KMS-11 (cell line): ENCODE measurements around the gene PNKD.
A peak's percentile ranks its signal among the peaks of the same experiment; 100 is the strongest.

Experiments used
- H2AFZ ChIP-seq: fragments of 200-600 bp; sonication (generic); 2 replicates; pipeline ENCODE4 v1.6.1; 2016; ENCODE audit warnings: antibody characterized with exemption, mixed run types, low read depth
- H3K27ac ChIP-seq: fragments of 200-600 bp; sonication (generic); 2 replicates; pipeline ENCODE4 v1.6.1; 2016; ENCODE audit warnings: mild to moderate bottlenecking, mixed run types
- H3K27me3 ChIP-seq: fragments of 200-600 bp; sonication (generic); 2 replicates; pipeline ENCODE4 v1.6.1; 2017; ENCODE audit warnings: mild to moderate bottlenecking, low read depth, mixed run types, moderate library complexity; ENCODE audit not compliant: insufficient read depth
- H3K36me3 ChIP-seq: fragments of 200-600 bp; sonication (generic); 2 replicates; pipeline ENCODE4 v1.6.1; 2017; ENCODE audit warnings: mild to moderate bottlenecking, mixed run types; ENCODE audit not compliant: insufficient read depth
- H3K4me1 ChIP-seq: fragments of 200-600 bp; sonication (generic); 2 replicates; pipeline ENCODE4 v1.6.1; 2016; ENCODE audit warnings: mild to moderate bottlenecking, low read depth, mixed run types; ENCODE audit not compliant: poor library complexity, severe bottlenecking
- H3K4me2 ChIP-seq: fragments of 200-600 bp; sonication (generic); 2 replicates; pipeline ENCODE4 v1.7.0; 2016; ENCODE audit warnings: mild to moderate bottlenecking, mixed run types
- H3K4me3 ChIP-seq: fragments of 200-600 bp; sonication (generic); IDR thresholded peaks from 2 replicates; pipeline ENCODE4 v1.6.1; 2017; ENCODE audit warnings: low read depth, low read length, mixed read lengths; ENCODE audit not compliant: insufficient read depth
- H3K79me2 ChIP-seq: fragments of 200-600 bp; sonication (generic); 2 replicates; pipeline ENCODE4 v1.6.1; 2016; ENCODE audit warnings: low read depth, mixed run types; ENCODE audit not compliant: insufficient read depth
- H3K9ac ChIP-seq: fragments of 200-600 bp; sonication (generic); 2 replicates; pipeline ENCODE4 v1.6.1; 2016; ENCODE audit warnings: mild to moderate bottlenecking, mixed run types
- H4K20me1 ChIP-seq: fragments of 200-600 bp; sonication (generic); 2 replicates; pipeline ENCODE4 v1.6.1; 2016; ENCODE audit warnings: mild to moderate bottlenecking, mixed run types; ENCODE audit not compliant: insufficient read depth
- TF ChIP-seq, protein P1 (sequence below): fragments of 200-600 bp; sonication (generic); conservative IDR thresholded peaks from 2 replicates; pipeline ENCODE4 v1.6.1; 2017; ENCODE audit warnings: low read depth, mild to moderate bottlenecking, antibody characterized with exemption, low read length, moderate library complexity, mixed read lengths

PNKD gene

DNA sequence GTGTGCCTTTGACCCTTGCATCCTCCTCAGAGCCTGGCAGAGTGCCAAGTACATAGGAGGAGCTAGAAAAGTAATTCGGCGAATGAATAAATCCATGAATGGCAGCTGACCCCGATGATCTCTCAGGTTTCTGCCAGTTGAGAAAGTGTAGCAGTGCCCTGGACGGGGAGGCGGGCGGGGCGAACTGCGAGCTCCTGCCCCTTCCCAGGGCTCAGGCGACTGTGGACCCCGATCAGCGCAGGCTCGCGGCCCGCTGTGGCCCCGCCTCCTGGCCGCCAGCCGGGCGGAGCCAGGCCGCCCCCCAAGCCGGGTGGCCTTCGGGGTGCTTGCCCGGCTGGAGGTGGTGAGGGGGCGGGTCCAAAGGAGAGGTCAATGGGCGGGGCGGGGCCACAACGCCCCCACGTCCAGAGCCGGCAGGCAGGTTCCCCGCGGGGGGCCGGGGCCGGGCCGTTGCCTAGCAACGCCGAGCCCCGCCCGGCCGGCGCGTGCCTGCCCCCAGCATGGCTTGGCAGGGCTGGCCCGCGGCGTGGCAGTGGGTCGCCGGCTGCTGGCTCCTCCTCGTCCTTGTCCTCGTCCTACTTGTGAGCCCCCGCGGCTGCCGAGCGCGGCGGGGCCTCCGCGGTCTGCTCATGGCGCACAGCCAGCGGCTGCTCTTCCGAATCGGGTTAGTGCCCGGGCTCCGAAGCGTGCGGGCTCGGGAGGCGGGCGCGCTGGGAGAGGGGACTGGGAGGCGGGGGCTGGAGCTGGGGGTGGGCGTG lies 52.6 kb downstream of the PNKD start:
- Histone ChIP-seq H3K36me3 (no peaks in the 10 kb centered on the region), H3K27ac (no peak overlapping the region), H3K4me3 (peak overlapping the region; percentile 58), H3K79me2 (no peaks in the 10 kb centered on the region), H3K4me2 (peak overlapping the region; percentile 86; the same call in 1 of the 2 replicates), H4K20me1 (no peaks in the 10 kb centered on the region), H2AFZ (peak overlapping the region; percentile 71), H3K27me3 (no peaks in the 10 kb centered on the region), H3K9ac (peak overlapping the region; percentile 25; the same call in 1 of the 2 replicates), H3K4me1 (peaks cover 13% of the 10 kb centered on the region)
- TF ChIP-seq, protein P1, sequence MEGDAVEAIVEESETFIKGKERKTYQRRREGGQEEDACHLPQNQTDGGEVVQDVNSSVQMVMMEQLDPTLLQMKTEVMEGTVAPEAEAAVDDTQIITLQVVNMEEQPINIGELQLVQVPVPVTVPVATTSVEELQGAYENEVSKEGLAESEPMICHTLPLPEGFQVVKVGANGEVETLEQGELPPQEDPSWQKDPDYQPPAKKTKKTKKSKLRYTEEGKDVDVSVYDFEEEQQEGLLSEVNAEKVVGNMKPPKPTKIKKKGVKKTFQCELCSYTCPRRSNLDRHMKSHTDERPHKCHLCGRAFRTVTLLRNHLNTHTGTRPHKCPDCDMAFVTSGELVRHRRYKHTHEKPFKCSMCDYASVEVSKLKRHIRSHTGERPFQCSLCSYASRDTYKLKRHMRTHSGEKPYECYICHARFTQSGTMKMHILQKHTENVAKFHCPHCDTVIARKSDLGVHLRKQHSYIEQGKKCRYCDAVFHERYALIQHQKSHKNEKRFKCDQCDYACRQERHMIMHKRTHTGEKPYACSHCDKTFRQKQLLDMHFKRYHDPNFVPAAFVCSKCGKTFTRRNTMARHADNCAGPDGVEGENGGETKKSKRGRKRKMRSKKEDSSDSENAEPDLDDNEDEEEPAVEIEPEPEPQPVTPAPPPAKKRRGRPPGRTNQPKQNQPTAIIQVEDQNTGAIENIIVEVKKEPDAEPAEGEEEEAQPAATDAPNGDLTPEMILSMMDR: no peak

- no peaks in the 10 kb centered on the region for H3K36me3 ChIP-seq
- no peaks in the 10 kb centered on the region for H3K79me2 ChIP-seq
- H3K4me1 ChIP-seq: peaks cover 13% of the 10 kb centered on the region
- H3K9ac ChIP-seq: peak overlapping the region; percentile 25; the same call in 1 of the 2 replicates
- H3K4me3 ChIP-seq: peak overlapping the region; percentile 58
- H4K20me1 ChIP-seq: no peaks in the 10 kb centered on the region
- peak overlapping the region; percentile 71; the same call in 1 of the 2 replicates for H2AFZ ChIP-seq
- no peak overlapping the region for H3K27ac ChIP-seq
- peak overlapping the region; percentile 86 for H3K4me2 ChIP-seq
- TF ChIP-seq, protein P1: no peak
- H3K27me3 ChIP-seq: no peaks in the 10 kb centered on the region
Observed at GRCh38 chr2:218323526-218324472, 53.5 kb downstream of the PNKD start.

DNA sequence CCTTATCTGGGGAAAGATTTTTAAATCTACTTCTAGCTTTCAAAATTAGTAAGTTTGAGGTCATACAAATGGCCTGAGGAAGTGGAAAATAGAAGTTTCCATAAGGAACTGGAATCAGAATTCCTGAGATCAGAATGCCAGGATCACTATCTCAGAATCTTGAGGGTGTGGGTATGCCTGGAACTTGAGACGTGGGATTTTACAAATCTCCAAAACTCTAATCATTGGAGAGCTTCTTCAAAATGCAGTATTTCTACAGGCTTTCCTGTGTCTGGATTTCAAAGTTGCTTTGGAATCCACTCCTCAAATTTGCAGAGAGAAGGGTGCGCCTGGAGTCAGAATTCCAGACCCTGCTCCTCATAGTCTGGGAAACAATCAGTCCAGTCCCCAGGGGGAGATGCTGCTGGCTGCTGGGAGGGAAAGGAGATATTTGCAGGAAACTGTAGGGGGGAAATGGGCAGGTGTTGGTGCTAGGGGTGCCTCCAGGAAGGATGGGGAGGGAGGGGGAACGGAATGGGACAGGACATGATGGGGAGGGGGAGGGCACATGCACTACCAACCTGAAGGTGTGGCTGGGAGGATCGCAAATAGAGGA lies 55.3 kb downstream of the PNKD start:
- Histone ChIP-seq H4K20me1 (no peaks in the 10 kb centered on the region), H3K27me3 (no peaks in the 10 kb centered on the region), H3K9ac (no peak overlapping the region), H3K4me2 (no peak overlapping the region), H3K36me3 (no peaks in the 10 kb centered on the region), H3K4me1 (peaks cover 24% of the 10 kb centered on the region), H3K79me2 (no peaks in the 10 kb centered on the region), H3K4me3 (no peak overlapping the region), H3K27ac (no peak overlapping the region), H2AFZ (no peak overlapping the region)
- TF ChIP-seq, protein P1: no peak

- no peaks in the 10 kb centered on the region for H3K79me2 ChIP-seq
- H3K27ac ChIP-seq: no peak overlapping the region
- no peak overlapping the region for H2AFZ ChIP-seq
- no peak overlapping the region for H3K4me3 ChIP-seq
- H3K9ac ChIP-seq: no peak overlapping the region
- H3K4me1 ChIP-seq: peaks cover 24% of the 10 kb centered on the region
- no peaks in the 10 kb centered on the region for H4K20me1 ChIP-seq
- TF ChIP-seq, protein P1: no peak
- H3K27me3 ChIP-seq: no peaks in the 10 kb centered on the region
- no peak overlapping the region for H3K4me2 ChIP-seq
- no peaks in the 10 kb centered on the region for H3K36me3 ChIP-seq
Observed at GRCh38 chr2:218326315-218326714, 56.0 kb downstream of the PNKD start.
